SU-DHL-6 (cell line): Measurements from ENCODE around the gene ATE1.

Source experiments
- H2AFZ ChIP-seq: fragments of 200-600 bp; sonication (generic); 2 replicates; pipeline ENCODE4 v1.6.1; 2014; ENCODE audit warnings: low read depth, mild to moderate bottlenecking, moderate library complexity, mixed read lengths, antibody characterized with exemption, low read length; ENCODE audit not compliant: severe bottlenecking
- H3F3A ChIP-seq: fragments of 200-600 bp; shearing (Covaris generic); 2 replicates; pipeline ENCODE4 v1.6.0; 2016; ENCODE audit warnings: antibody characterized with exemption, mild to moderate bottlenecking; ENCODE audit not compliant: insufficient read depth
- H3K27ac ChIP-seq: fragments of 200-600 bp; sonication (generic); 2 replicates; pipeline ENCODE4 v1.5.1; 2016; ENCODE audit warnings: low read depth, mild to moderate bottlenecking, low read length, moderate library complexity, mixed read lengths
- H3K27me3 ChIP-seq: fragments of 200-600 bp; sonication (generic), shearing (Covaris generic); 2 replicates; pipeline ENCODE4 v1.6.0; 2014; ENCODE audit warnings: mild to moderate bottlenecking, low read length
- H3K36me3 ChIP-seq: fragments of 200-600 bp; sonication (generic); 2 replicates; pipeline ENCODE4 v1.6.1; 2014; ENCODE audit warnings: mild to moderate bottlenecking, low read length, mixed read lengths
- H3K4me2 ChIP-seq: fragments of 300-600, 200-600 bp; shearing (Covaris generic), sonication (generic); 2 replicates; pipeline ENCODE4 v1.6.0; 2014; ENCODE audit warnings: low read length, low read depth, mild to moderate bottlenecking; ENCODE audit not compliant: poor library complexity, severe bottlenecking
- H3K4me3 ChIP-seq: fragments of 200-600 bp; sonication (generic); 2 replicates; pipeline ENCODE4 v1.5.1; 2014; ENCODE audit warnings: antibody characterized with exemption, low read length, mild to moderate bottlenecking, mixed read lengths; ENCODE audit not compliant: insufficient read depth, poor library complexity, severe bottlenecking
- H3K79me2 ChIP-seq: fragments of 200-600 bp; sonication (generic); 2 replicates; pipeline ENCODE4 v1.6.1; 2014; ENCODE audit warnings: mild to moderate bottlenecking, low read length, moderate library complexity; ENCODE audit not compliant: insufficient read depth
- H3K9ac ChIP-seq: fragments of 200-600 bp; sonication (generic); 2 replicates; pipeline ENCODE4 v1.7.0; 2014; ENCODE audit warnings: mild to moderate bottlenecking, low read length
- H3K9me2 ChIP-seq: fragments of 200-600 bp; sonication (generic); replicated peaks from 2 replicates; pipeline ENCODE4 v1.6.1; 2014; ENCODE audit warnings: low read length; ENCODE audit not compliant: insufficient read depth
- H3K9me3 ChIP-seq: fragments of 200-600 bp; sonication (generic); 2 replicates; pipeline ENCODE4 v1.6.1; 2014; ENCODE audit warnings: low read length, mixed read lengths; ENCODE audit not compliant: insufficient read depth
- H4K20me1 ChIP-seq: fragments of 200-600 bp; sonication (generic); 2 replicates; pipeline ENCODE4 v1.6.1; 2014; ENCODE audit warnings: low read depth, mild to moderate bottlenecking, antibody characterized with exemption, low read length, moderate library complexity, mixed read lengths
- CTCF ChIP-seq: fragments of 200-600 bp; sonication (generic); IDR thresholded peaks from one replicate; pipeline ENCODE4 v1.5.1; 2017; ENCODE audit warnings: antibody characterized with exemption, mild to moderate bottlenecking, low read length, moderate library complexity; ENCODE audit not compliant: insufficient read depth, poor library complexity, severe bottlenecking
- EZH2phosphoT487 ChIP-seq: fragments of 200-600 bp; sonication (generic), shearing (Covaris generic); conservative IDR thresholded peaks from 2 replicates; pipeline ENCODE4 v1.6.1; 2018; ENCODE audit warnings: mild to moderate bottlenecking, antibody characterized with exemption, low read length, moderate library complexity, mixed read lengths

Gene ATE1

GRCh38 chr10:121811386-121811785 lies 116.4 kb downstream of the ATE1 start:
- H3K27ac ChIP-seq = no peak overlapping the region
- no peak overlapping the region for H3K9ac ChIP-seq
- H3K4me3 ChIP-seq = no peak overlapping the region
- no peak overlapping the region for H2AFZ ChIP-seq
- no peaks in the 10 kb centered on the region for H3K9me2 ChIP-seq
- H3F3A ChIP-seq = no peaks in the 10 kb centered on the region
- no peaks in the 10 kb centered on the region for H3K27me3 ChIP-seq
- no peak for TF ChIP-seq EZH2phosphoT487
- no peak for TF ChIP-seq CTCF
- H4K20me1 ChIP-seq = no peaks in the 10 kb centered on the region
- no peaks in the 10 kb centered on the region for H3K79me2 ChIP-seq
- H3K9me3 ChIP-seq = no peaks in the 10 kb centered on the region
- H3K4me2 ChIP-seq = no peak overlapping the region
- H3K36me3 ChIP-seq = no peaks in the 10 kb centered on the region

- H3K4me2 ChIP-seq = no peak overlapping the region
- TF ChIP-seq CTCF (no peak), EZH2phosphoT487 (no peak)
- H4K20me1 ChIP-seq = no peaks in the 10 kb centered on the region
- no peaks in the 10 kb centered on the region for H3K9me2 ChIP-seq
- no peaks in the 10 kb centered on the region for H3K27me3 ChIP-seq
- no peak overlapping the region for H3K27ac ChIP-seq
- H3K9me3 ChIP-seq = no peaks in the 10 kb centered on the region
- H2AFZ ChIP-seq = no peak overlapping the region
- no peak overlapping the region for H3K4me3 ChIP-seq
- H3K79me2 ChIP-seq = no peaks in the 10 kb centered on the region
- no peaks in the 10 kb centered on the region for H3F3A ChIP-seq
- no peaks in the 10 kb centered on the region for H3K36me3 ChIP-seq
- H3K9ac ChIP-seq = no peak overlapping the region
Measured at GRCh38 chr10:121808835-121809234, 119.0 kb downstream of the ATE1 start.

GRCh38 chr10:121804460-121804859 lies 123.4 kb downstream of the ATE1 start:
- H3K79me2 ChIP-seq = no peaks in the 10 kb centered on the region
- no peak overlapping the region for H3K27ac ChIP-seq
- no peak overlapping the region for H3K4me2 ChIP-seq
- H3K9me3 ChIP-seq = no peaks in the 10 kb centered on the region
- no peaks in the 10 kb centered on the region for H3K27me3 ChIP-seq
- no peak overlapping the region for H3K9ac ChIP-seq
- TF ChIP-seq CTCF (no peak), EZH2phosphoT487 (no peak)
- H3F3A ChIP-seq = no peaks in the 10 kb centered on the region
- H3K9me2 ChIP-seq = no peaks in the 10 kb centered on the region
- no peaks in the 10 kb centered on the region for H3K36me3 ChIP-seq
- no peaks in the 10 kb centered on the region for H4K20me1 ChIP-seq
- H2AFZ ChIP-seq = no peak overlapping the region
- H3K4me3 ChIP-seq = no peak overlapping the region

GRCh38 chr10:121803611-121804010 lies 124.2 kb downstream of the ATE1 start:
- no peaks in the 10 kb centered on the region for H3K9me3 ChIP-seq
- no peaks in the 10 kb centered on the region for H4K20me1 ChIP-seq
- no peaks in the 10 kb centered on the region for H3K9me2 ChIP-seq
- H3K4me2 ChIP-seq = no peak overlapping the region
- H3K79me2 ChIP-seq = no peaks in the 10 kb centered on the region
- no peak overlapping the region for H3K27ac ChIP-seq
- no peak overlapping the region for H3K4me3 ChIP-seq
- H3F3A ChIP-seq = no peaks in the 10 kb centered on the region
- no peaks in the 10 kb centered on the region for H3K27me3 ChIP-seq
- H3K9ac ChIP-seq = no peak overlapping the region
- TF ChIP-seq CTCF = no peak
- no peak for TF ChIP-seq EZH2phosphoT487
- no peaks in the 10 kb centered on the region for H3K36me3 ChIP-seq
- H2AFZ ChIP-seq = no peak overlapping the region
